Esophagus squamous epithelium (tissue), 5 donors: ENCODE data around the gene SLC16A7. TPM values are rescaled to one million over a fixed set of nuclear protein-coding genes. Genes with fewer than 3 reads are reported as not detected.

Experiments used
- DNase-seq: peaks from one replicate; lab custom pipeline; 2025; lab: John Stamatoyannopoulos, UW
- H3K27ac ChIP-seq, 4 donors: fragments of 200-600 bp; sonication (generic); one replicate each; pipeline ENCODE4 v1.5.1; 2016 to 2019; ENCODE audit warnings: mild to moderate bottlenecking in 1 of 4
- H3K27me3 ChIP-seq, 4 donors: fragments of 200-600 bp; sonication (generic); 1 replicate in 3 of 4; 2 replicates in 1 of 4; pipeline versions ENCODE4 v1.5.1 to v1.6.0; 2017 to 2021; ENCODE audit warnings: antibody characterized with exemption in 1 of 4
- H3K36me3 ChIP-seq, 3 donors: fragments of 200-600 bp; sonication (generic); one replicate each; pipeline ENCODE4 v1.5.1; 2016 to 2019
- H3K4me1 ChIP-seq, 3 donors: fragments of 200-600 bp; sonication (generic); one replicate each; pipeline ENCODE4 v1.5.1; 2017 to 2019
- H3K4me3 ChIP-seq, 4 donors: fragments of 200-600 bp; sonication (generic); 1 replicate in 3 of 4; 2 replicates in 1 of 4; pipeline ENCODE4 v1.5.1; 2016 to 2019; ENCODE audit warnings: mild to moderate bottlenecking in 2 of 4, moderate library complexity in 1 of 4
- H3K9me3 ChIP-seq, 3 donors: fragments of 200-600 bp; sonication (generic); one replicate each; pipeline ENCODE4 v1.5.1; 2016 to 2019
- CTCF ChIP-seq, 6 experiments: fragments of 450-650 bp in 4 of 6; fragments of 200-600 bp in 2 of 6; sonication (generic) in 2 of 6; IDR thresholded peaks; one replicate each; pipeline ENCODE4 v1.5.1; 2016 to 2019; ENCODE audit warnings: antibody characterized with exemption in 6 of 6, mild to moderate bottlenecking in 4 of 6, moderate library complexity in 4 of 6
- POLR2A ChIP-seq, 4 donors: fragments of 450-650 bp; IDR thresholded peaks; one replicate each; pipeline ENCODE4 v1.6.1; 2017; ENCODE audit warnings: antibody characterized with exemption in 4 of 4, mild to moderate bottlenecking in 4 of 4, moderate library complexity in 3 of 4
- WGBS, 2 donors: methylation state at CpG; one replicate each; pipeline ENCODE4 v1.1.5; 2018; 5-methylcytosine and 5-hydroxymethylcytosine counted together
- intact Hi-C: fragments of 100-400 bp; cut with DNase I; formaldehyde crosslinking; loops from one replicate; pipeline ENCODE4 v1.15.0; 2022
- total RNA-seq, 4 donors: library from RNA; depleted of rRNA; stranded (reverse); fragments of >200 nt; gene quantifications; one replicate each; pipeline ENCODE4 v1.1.0, GENCODE V29; 2016
- donor health status: DM: yes; HTN: yes; CAD: no.

Gene SLC16A7
- total RNA-seq, 4 donors from 2014 or later, result 55.3 to 82.1 (median 72.9) TPM

GRCh38 chr12:59719701-59720100 lies 123.9 kb downstream of the SLC16A7 start:
- WGBS, 2 donors, result 54 to 72% methylated on average over 2 of the region's 2 CpGs
- Histone ChIP-seq H3K36me3 (no peaks in the 10 kb centered on the region), H3K9me3 (no peaks in the 10 kb centered on the region), H3K4me1 (peaks cover 0 to 14% (median 0%) of the 10 kb centered on the region in 3 donors), H3K27ac (no peak overlapping the region), H3K27me3 (no peaks in the 10 kb centered on the region), H3K4me3 (no peak overlapping the region)
- no peak for DNase-seq
- no peak for TF ChIP-seq CTCF (IDR thresholded peaks at IDR 0.05)
- intact Hi-C loops, result no loop called here

- H3K27ac ChIP-seq, result peak overlapping the region in 2 of 4 donors; percentile 3 to 36
- no peak overlapping the region for H3K4me3 ChIP-seq
- DNase-seq, result no peak
- peaks cover 0 to 20% (median 0%) of the 10 kb centered on the region in 3 donors for H3K4me1 ChIP-seq
- no peaks in the 10 kb centered on the region for H3K27me3 ChIP-seq
- 74 to 77% methylated on average over 2 of the region's 2 CpGs for WGBS, 2 donors
- H3K36me3 ChIP-seq, result no peaks in the 10 kb centered on the region
- intact Hi-C loops, result no loop called here
- H3K9me3 ChIP-seq, result no peaks in the 10 kb centered on the region
- no peak for TF ChIP-seq POLR2A (IDR thresholded peaks at IDR 0.05)
- TF ChIP-seq CTCF (IDR thresholded peaks at IDR 0.05), result no peak
These were observed 127.7 kb downstream of the SLC16A7 start for GRCh38 chr12:59723520-59723919.

- peaks cover 0 to 20% (median 0%) of the 10 kb centered on the region in 3 donors for H3K4me1 ChIP-seq
- no peaks in the 10 kb centered on the region for H3K9me3 ChIP-seq
- H3K27me3 ChIP-seq, result no peaks in the 10 kb centered on the region
- H3K27ac ChIP-seq, result peak overlapping the region in 2 of 4 donors; percentile 3 to 36
- H3K36me3 ChIP-seq, result no peaks in the 10 kb centered on the region
- no peak overlapping the region for H3K4me3 ChIP-seq
- no peak for DNase-seq
- TF ChIP-seq POLR2A (IDR thresholded peaks at IDR 0.05), result no peak
- no peak for TF ChIP-seq CTCF (IDR thresholded peaks at IDR 0.05)
- intact Hi-C loops, result no loop called here
- WGBS, 2 donors, result 78 to 95% methylated on average over 2 of the region's 2 CpGs
These were observed 128.3 kb downstream of the SLC16A7 start for GRCh38 chr12:59724011-59724695.

- H3K9me3 ChIP-seq, result no peaks in the 10 kb centered on the region
- WGBS, 2 donors, result 93% methylated on average over 5 of the region's 8 CpGs; no CpG with 5 or more reads in 1 of the 2 donors
- TF ChIP-seq CTCF (IDR thresholded peaks at IDR 0.05) (no peak), POLR2A (IDR thresholded peaks at IDR 0.05) (no peak)
These were observed 137.4 kb downstream of the SLC16A7 start for GRCh38 chr12:59733200-59733599.

GRCh38 chr12:59734371-59734770 lies 138.5 kb downstream of the SLC16A7 start:
- intact Hi-C loops, result no loop called here
- Histone ChIP-seq H3K27ac (no peak overlapping the region), H3K9me3 (no peaks in the 10 kb centered on the region), H3K36me3 (peaks cover 0 to 17% (median 0%) of the 10 kb centered on the region in 3 donors), H3K4me3 (no peak overlapping the region), H3K27me3 (no peaks in the 10 kb centered on the region), H3K4me1 (peaks cover 0 to 26% (median 6%) of the 10 kb centered on the region in 3 donors)
- WGBS, 2 donors, result 100% methylated on average over 1 of the region's 1 CpG; no CpG with 5 or more reads in 1 of the 2 donors
- TF ChIP-seq CTCF (IDR thresholded peaks at IDR 0.05) (no peak), POLR2A (IDR thresholded peaks at IDR 0.05) (no peak)
- DNase-seq, result no peak

More at GRCh38 chr12:59733200-59733599, 137.4 kb downstream of the SLC16A7 start:
- Histone ChIP-seq H3K27ac (no peak overlapping the region), H3K36me3 (peaks cover 0 to 17% (median 0%) of the 10 kb centered on the region in 3 donors), H3K4me3 (no peak overlapping the region), H3K4me1 (peaks cover 0 to 22% (median 6%) of the 10 kb centered on the region in 3 donors), H3K27me3 (no peaks in the 10 kb centered on the region)
- no peak for DNase-seq
- intact Hi-C loops, result no loop called here
